COLO668 (cell line): ENCODE results near the gene WNT7A.

Source experiments
- DNase-seq: peaks from one replicate; lab custom pipeline; 2025; ENCODE audit not compliant: unreplicated experiment; lab: John Stamatoyannopoulos, UW

Gene WNT7A

DNA sequence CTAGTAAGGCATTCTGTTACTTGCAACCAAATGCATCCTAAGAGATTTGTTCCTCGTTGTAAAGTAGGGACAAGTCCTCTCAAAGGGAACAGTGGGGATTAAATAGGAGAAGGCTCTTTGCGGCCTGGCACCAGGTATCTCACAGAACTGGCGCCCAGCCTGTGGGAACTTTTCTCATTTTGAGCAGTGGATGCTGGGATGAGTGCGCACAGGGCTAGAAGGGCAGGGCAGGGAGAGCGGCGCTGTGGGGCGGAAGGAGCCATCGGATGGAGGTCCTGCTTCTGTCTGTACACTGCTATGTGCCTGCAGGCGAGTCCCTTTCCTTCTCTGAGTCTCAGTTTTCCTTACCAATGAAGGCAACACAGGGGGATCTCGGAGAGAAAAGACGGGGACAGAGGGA, 50.6 kb downstream of the WNT7A start:
- DNase-seq: no peak

- DNase-seq: no peak
Observed at GRCh38 chr3:13828501-13829265, 51.2 kb downstream of the WNT7A start.

DNA sequence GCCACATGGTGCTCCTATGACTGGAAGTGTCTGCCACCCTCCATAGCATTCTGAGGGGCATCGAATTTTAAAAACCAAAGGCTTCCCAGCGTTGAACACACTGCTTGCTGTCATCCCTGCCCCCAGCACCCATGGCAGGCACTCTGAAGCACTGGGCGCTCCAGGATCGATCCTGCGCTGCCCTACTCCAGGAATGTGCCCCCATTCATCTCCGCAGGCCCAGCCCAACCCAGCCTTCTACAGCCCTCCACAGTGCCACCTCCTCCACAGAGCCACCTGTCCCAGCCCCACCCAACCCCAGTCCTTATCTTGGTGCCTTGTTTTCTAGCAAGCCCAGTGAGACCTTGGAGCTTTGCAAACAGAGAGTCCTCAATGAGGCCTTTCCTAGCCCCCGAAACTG, 52.2 kb downstream of the WNT7A start:
- no peak for DNase-seq

DNA sequence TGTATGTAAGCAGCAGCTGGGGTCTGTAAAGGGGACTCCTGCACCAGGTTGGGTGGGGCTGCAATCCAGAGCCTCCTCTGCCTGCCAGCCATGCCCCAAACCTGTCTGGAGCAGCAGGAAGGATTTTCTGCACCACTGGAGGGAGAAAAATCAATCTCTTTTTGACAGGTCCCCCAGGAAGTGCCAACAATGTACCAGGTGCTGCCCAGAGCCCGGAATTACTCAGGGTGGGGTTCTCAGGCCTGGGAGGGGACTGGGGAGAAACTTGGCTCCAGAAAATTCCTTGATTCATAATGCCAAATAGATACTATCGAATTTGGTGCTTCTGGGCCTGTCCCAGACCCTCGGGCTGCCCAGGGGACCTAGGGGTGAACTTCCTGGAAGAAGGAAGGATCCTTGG, 52.6 kb downstream of the WNT7A start:
- DNase-seq: no peak

DNA sequence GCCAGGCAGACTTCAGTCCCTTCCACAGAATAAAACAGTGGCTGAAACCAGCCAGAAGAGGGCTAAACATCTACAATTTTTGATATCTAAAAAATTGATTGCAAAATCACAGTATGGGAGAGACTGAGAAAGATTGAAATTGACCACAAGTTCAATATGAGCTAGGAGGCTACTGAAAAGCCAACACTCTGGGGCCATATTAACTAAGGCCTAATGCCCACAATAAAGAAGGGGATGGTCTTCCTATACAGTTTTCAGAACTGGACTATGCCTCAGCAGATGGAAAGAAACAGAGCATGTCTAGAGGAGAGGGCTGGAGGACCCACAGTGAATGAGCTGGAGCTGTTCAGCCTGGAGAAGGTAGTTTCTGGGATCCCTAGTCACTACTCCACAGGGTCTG, 53.2 kb downstream of the WNT7A start:
- DNase-seq: no peak

DNA sequence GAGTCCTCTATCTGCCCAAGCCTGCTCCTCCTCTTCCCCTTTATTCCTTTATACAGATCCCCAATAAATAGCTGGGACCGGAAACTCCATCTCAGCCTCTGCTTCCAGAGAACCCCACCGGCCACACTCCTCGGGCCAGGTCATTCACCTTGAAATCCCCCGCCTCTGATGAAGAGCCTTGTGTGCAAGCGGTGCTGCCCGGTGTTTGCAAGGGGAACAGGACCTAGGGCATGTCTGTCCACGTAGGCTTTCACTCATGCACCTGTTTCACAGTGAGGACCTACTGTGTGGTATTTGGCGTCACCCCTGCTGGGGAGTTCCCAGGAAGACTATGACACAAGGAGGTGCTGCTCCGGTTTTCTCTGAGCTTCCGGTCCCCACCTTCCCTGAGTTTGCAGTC, 54.0 kb downstream of the WNT7A start:
- no peak for DNase-seq

GRCh38 chr3:13825311-13825579, 54.6 kb downstream of the WNT7A start:
- no peak for DNase-seq

DNA sequence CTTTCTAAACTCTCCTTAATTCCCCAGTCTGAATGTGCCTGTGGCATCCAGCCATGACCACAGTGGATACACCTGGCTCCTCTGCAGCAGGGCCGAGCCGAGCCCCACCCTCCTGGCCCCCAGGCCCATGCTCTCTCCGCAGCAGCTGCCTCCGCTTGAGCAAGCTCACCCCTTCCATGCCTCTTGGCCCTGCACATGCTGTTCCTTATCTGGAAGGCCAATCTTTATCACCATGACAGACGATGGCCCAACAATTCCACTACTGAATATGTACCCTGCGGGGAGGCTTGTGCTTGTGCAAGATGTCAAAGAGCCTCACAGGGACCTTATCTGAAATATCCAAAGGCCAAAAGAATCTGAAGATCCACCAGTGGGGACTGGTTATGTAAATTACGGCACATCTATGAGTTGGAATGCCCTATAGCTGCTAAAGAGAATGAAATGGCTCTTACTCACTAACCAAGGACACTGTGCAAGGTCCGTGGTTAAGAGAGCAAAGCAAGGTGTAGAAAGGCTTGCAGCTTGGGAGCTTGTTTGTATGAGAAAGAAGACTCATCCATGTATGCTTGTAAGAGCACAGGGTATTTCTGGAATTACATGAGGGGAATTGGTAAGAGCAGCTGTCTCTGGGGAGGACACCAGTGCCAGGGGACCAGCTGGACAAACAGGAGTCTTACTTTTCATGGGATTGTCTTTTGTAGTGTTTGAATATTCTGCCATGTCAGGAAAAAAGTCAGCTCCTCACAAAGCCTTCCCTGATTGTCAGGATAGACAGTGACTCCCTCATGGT, 55.2 kb downstream of the WNT7A start:
- DNase-seq: no peak

- DNase-seq: no peak
Observed at GRCh38 chr3:13823692-13824091, 56.2 kb downstream of the WNT7A start.

GRCh38 chr3:13822871-13823585, 56.8 kb downstream of the WNT7A start:
- no peak for DNase-seq

DNA sequence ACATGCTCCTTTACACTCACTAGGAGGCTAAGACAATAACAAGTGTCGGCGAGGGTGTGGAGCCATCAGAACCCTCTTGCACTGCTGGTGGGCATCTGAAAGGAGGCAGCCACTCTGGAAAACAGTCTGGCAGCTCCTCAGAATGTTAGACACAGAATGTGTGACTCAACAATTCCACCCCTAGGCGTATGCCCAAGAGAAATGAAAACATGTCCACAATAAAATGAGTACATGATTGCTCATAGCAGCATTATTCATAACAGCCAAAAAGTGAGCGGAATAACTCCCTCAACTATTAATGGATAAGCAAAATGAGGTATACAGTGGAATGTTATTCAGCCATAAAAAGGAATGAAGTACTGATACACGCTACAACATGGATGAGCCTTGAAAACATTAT, 57.8 kb downstream of the WNT7A start:
- no peak for DNase-seq

DNA sequence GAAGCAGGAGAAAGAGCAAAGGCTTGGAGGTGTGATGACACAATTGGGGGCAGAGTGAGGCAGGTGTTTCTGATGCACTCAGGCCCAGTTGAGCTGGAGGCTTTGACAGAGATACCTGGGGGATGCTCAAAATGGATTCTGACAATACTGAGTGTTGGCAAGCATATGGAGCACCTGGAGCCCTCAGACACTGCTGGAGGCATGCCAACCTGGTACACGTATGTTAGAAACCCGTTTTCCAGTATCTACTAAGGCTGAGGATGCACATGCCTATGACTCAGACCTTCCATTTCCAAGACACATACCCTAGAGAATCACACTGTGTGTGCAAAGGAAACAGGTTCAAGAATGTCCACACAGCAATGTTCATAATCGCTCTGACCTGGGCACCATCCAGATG, 58.7 kb downstream of the WNT7A start:
- DNase-seq: no peak

GRCh38 chr3:13818919-13819318, 61.0 kb downstream of the WNT7A start:
- no peak for DNase-seq

DNA sequence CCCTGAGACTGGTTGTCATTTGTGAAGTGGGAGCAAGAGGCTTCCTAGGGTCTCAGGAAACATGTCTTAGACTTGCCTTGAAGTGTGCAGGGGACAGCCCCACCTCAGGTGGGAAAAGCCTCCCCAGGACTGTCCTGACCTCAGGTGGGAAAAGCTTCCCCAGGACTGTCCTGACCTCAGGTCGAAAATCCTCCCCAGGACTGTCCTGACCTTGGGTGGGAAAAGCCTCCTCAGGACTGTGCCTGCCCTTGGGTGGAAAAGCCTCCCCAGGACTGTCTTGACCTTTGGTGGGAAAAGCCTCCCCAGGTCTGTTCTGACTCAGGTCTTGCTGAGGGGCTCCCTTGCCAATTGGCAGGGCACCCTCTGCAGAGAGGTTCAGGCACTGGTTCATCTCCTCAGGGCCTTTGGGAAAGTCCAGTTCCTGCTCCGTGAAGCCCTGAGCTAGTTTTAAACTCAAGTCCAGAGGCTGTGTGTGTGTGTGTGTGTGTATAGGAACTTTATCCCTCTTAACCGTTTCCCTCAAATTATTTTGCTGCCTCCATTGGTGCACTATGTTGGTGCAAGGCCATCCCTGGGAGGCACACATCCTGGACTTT, 64.7 kb downstream of the WNT7A start:
- no peak for DNase-seq

- DNase-seq: no peak
Observed at GRCh38 chr3:13812034-13812471, 67.8 kb downstream of the WNT7A start.

DNA sequence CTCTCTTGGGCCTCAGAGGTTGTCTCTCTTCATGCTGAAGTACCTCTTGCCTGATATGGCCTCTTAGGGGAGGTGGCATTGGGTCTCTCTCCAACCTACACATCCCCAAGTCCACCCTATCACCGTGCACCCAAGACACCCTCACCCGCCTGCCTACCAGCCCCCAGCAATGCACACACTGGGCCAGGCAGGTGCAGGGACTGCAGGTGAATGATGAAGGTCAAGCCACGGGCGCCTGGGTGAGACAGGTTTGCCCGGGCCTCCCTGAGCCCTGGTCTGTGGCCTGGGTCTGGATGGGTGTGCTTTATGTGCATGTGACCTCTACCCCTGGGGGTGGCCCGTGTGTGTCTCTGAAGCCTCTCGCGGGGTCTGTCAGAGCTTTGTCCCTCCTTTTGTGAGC, 68.3 kb downstream of the WNT7A start:
- DNase-seq: no peak

DNA sequence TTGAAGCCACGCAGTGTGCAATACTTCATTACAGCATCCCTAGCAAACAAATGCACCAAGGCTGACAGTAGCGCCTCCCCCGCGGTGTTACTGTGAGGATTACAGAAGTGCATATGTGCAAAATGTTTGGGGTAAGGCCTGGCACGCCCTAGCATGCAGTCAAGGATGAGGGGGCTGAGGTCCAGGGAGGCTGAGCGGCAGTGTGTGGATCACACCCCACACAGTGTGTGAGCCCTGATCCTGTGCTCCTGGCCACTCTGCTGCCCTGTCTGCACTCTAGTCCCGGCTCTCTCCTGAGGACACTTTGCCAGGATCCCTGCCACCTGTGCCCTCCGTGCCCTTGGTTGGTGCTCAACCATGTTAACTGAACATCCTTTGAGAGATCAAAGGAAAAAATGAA, 71.3 kb downstream of the WNT7A start:
- DNase-seq: no peak

DNA sequence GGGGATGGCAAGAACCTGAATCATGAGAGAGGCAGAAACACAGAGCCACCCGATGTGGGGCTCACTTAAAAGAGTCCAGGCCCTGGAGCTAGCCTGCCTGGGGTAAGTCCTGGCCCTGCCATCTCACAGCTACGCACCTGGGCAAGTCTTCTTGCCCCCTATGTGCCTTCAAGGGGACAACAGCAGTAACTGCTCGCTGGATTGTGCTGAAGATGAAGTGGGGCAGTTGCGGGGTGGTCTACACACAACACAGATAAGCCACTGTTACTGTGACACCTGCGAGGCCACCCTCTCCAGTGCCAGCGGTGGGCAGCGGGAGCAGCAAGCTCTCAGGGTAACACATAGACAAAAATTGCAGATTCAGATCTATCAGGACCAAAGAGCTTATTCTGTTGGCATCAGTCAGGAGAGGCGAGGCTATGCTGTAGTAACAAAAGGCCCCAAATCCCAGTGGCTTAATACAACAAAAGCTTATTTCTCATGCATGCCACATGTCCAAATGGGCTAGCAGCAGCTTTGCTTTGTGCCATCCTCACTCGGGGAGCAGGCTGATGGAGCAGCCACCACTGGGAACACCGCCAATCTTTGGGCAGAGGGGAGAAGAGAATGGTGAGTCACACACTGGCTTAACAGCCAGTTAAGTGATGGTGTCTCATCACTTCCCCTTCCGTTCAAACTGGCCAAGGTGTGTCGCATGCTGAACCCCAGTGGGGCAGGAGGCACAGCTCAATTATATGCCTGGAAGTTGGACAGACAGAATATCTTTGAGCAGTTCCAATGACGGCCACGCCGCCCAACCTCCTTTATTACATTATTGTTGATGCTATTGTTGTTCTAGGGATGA, 78.3 kb downstream of the WNT7A start:
- DNase-seq: no peak

DNA sequence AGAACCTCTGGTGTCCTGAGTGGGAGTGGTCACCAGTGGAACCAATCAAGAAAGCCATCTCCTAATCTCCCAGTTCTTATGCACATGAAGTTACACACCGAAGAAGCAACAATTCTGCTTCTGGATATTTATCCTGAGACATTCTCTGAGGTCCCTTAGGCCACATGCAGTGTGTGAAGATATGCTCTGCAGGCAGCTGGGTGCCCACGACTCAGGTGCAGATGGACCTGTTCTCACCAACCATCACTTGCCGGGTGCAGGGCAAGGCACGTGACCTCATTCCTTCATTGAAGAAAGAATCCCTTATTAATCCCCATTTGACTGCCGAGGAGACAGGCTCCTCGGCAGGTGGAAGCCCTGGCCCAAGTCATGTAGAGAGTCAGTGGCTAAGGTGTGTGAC, 79.8 kb downstream of the WNT7A start:
- DNase-seq: no peak

DNA sequence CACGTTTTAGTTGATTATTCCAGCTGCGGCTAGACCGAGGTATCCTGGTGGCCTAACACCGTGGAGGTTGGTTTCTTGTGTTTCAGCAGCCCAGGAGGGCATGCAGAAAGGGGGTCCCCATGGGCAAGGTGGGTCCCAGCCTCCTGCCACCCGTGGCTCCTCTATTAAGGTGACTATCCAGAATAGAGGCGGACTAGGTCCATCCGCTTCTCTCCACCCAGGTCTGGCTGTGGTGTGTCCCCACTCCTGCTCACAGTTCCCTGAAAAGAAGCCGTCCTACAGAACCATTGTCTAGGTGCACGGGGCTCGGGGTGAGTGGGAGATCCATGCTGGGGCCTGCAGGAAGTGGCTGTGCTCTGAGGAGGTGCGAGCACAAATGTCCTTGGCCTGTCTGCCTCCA, 81.5 kb downstream of the WNT7A start:
- no peak for DNase-seq
